PC-3 (cell line): Measurements from ENCODE around the gene PMFBP1. TPM values are rescaled to one million over a fixed set of nuclear protein-coding genes. Genes with fewer than 3 reads are reported as not detected.
"Not testable (repeated sequence)": the region's sequence is repeated elsewhere in the genome, so short reads cannot be mapped to it uniquely, and the experiment has no call there.

Source experiments
- ATAC-seq: fragments of 200-7000 bp; cut with Tn5 transposase; 2 replicates; pipeline ENCODE4 v1.9.1; 2020; ENCODE audit warnings: mild to moderate bottlenecking, moderate library complexity
- BruUV-seq: library from RNA; stranded (reverse); fragments of 400-500 nt; replicated peaks from 2 replicates; lab custom pipeline; 2021; lab: Mats Ljungman, UMichigan
- CTCF ChIA-PET: fragments of 300-600 bp; sonication (Branson Sonifier 250); formaldehyde crosslinking; loops from one replicate; lab custom pipeline; 2022; ENCODE audit warnings: antibody characterized with exemption; lab: Charles Lee
- POLR2A ChIA-PET: fragments of 300-600 bp; sonication (Branson Sonifier 250); formaldehyde crosslinking; loops from one replicate; lab custom pipeline; 2022; ENCODE audit warnings: antibody characterized with exemption; ENCODE audit not compliant: unreplicated experiment; lab: Charles Lee
- DNase-seq: peaks from one replicate; pipeline ENCODE4 v3.0.0-alpha.2; 2015
- H2AFZ ChIP-seq: fragments of 300-600 bp; sonication (generic); 2 replicates; pipeline ENCODE4 v1.6.0; 2016; ENCODE audit warnings: antibody characterized with exemption, low read length
- H3F3A ChIP-seq: fragments of 300-600 bp; sonication (generic); one replicate; pipeline ENCODE4 v1.6.0; 2017; ENCODE audit warnings: antibody characterized with exemption, low read length, control low read depth, mild to moderate bottlenecking; ENCODE audit not compliant: unreplicated experiment
- H3K27ac ChIP-seq: fragments of 300-600 bp; sonication (generic); 2 replicates; pipeline ENCODE4 v1.5.1; 2016; ENCODE audit warnings: mild to moderate bottlenecking, low read length
- H3K27me3 ChIP-seq: fragments of 300-600 bp; sonication (generic); 2 replicates; pipeline ENCODE4 v1.6.1; 2016; ENCODE audit warnings: low read length, mixed read lengths
- H3K36me3 ChIP-seq: fragments of 300-600 bp; sonication (generic); 2 replicates; pipeline ENCODE4 v1.6.1; 2016; ENCODE audit warnings: low read depth, mixed run types, low read length, mixed read lengths
- H3K4me1 ChIP-seq: fragments of 300-600 bp; sonication (generic); 2 replicates; pipeline ENCODE4 v1.5.1; 2016; ENCODE audit warnings: low read length; ENCODE audit not compliant: insufficient read depth
- H3K4me2 ChIP-seq: fragments of 300-600 bp; sonication (generic); 2 replicates; pipeline ENCODE4 v1.6.0; 2016; ENCODE audit warnings: low read length
- H3K4me3 ChIP-seq: fragments of 300-600 bp; sonication (generic); 2 replicates; pipeline ENCODE4 v1.5.1; 2016; ENCODE audit warnings: mild to moderate bottlenecking, low read length, mixed read lengths
- H3K79me2 ChIP-seq: fragments of 300-600 bp; sonication (generic); 2 replicates; pipeline ENCODE4 v1.6.1; 2017; ENCODE audit warnings: low read length, mixed read lengths
- H3K9ac ChIP-seq: fragments of 300-600 bp; sonication (generic); 2 replicates; pipeline ENCODE4 v1.6.0; 2016; ENCODE audit warnings: mild to moderate bottlenecking, low read length
- H3K9me2 ChIP-seq: fragments of 300-600 bp; sonication (generic); replicated peaks from 2 replicates; pipeline ENCODE4 v1.6.1; 2016; ENCODE audit warnings: mixed run types, low read length, mixed read lengths
- H3K9me3 ChIP-seq: fragments of 300-600 bp; sonication (generic); 2 replicates; pipeline ENCODE4 v1.6.1; 2016; ENCODE audit warnings: low read length, mixed read lengths
- H4K20me1 ChIP-seq: fragments of 300-600 bp; sonication (generic); 2 replicates; pipeline ENCODE4 v1.6.1; 2016; ENCODE audit warnings: low read length, mixed read lengths
- CTCF ChIP-seq: fragments of 300-600 bp; sonication (generic); conservative IDR thresholded peaks from 2 replicates; pipeline ENCODE4 v1.5.1; 2017; ENCODE audit warnings: antibody characterized with exemption, low read depth, mild to moderate bottlenecking, low read length
- EZH2 ChIP-seq: fragments of 300-600 bp; sonication (generic); IDR thresholded peaks from one replicate; pipeline ENCODE4 v1.6.1; 2017; ENCODE audit warnings: antibody characterized with exemption, mild to moderate bottlenecking, low read length; ENCODE audit not compliant: unreplicated experiment
- EZH2phosphoT487 ChIP-seq: fragments of 300-600 bp; sonication (generic); IDR thresholded peaks from 2 replicates; pipeline ENCODE4 v1.6.1; 2018; ENCODE audit warnings: mild to moderate bottlenecking, antibody characterized with exemption, low read length, borderline replicate concordance
- intact Hi-C: fragments of 100-400 bp; cut with micrococcal nuclease; formaldehyde crosslinking; loops from 2 replicates; pipeline ENCODE4 v1.9.0; 2023
- total RNA-seq: library from RNA; depleted of rRNA; stranded (reverse); fragments of >200 nt; gene quantifications from 2 replicates; pipeline ENCODE4 v1.2.3, GENCODE V29; 2014

Gene PMFBP1
- total RNA-seq, 1 experiment from 2014 or later = 1.2 TPM

- no peak for DNase-seq
- no peaks in the 10 kb centered on the region for H3K9me2 ChIP-seq
- peaks cover 35% of the 10 kb centered on the region for H3K36me3 ChIP-seq
- H3F3A ChIP-seq = no peaks in the 10 kb centered on the region
- H3K4me1 ChIP-seq = no peaks in the 10 kb centered on the region
- intact Hi-C loops = no loop called here
- no peaks in the 10 kb centered on the region for H3K79me2 ChIP-seq
- no peak overlapping the region for H3K27ac ChIP-seq
- no peak overlapping the region for H3K4me2 ChIP-seq
- H3K4me3 ChIP-seq = no peak overlapping the region
- POLR2A ChIA-PET = no interaction called here
- no TSS peak for BruUV-seq
- H4K20me1 ChIP-seq = no peaks in the 10 kb centered on the region
- H3K9me3 ChIP-seq = no peaks in the 10 kb centered on the region
- no peak overlapping the region for H2AFZ ChIP-seq
- CTCF ChIA-PET = no interaction called here
- ATAC-seq = no peak
- H3K27me3 ChIP-seq = no peaks in the 10 kb centered on the region
- TF ChIP-seq EZH2 (no peak), EZH2phosphoT487 (no peak), CTCF (no peak)
- H3K9ac ChIP-seq = no peak overlapping the region
Observed at GRCh38 chr16:72083778-72084404, 88.1 kb downstream of the PMFBP1 start.

- H3K9me2 ChIP-seq, H2AFZ ChIP-seq, ATAC-seq, BruUV-seq, H3K4me2 ChIP-seq, H3K4me1 ChIP-seq, H3K79me2 ChIP-seq, intact Hi-C loops, CTCF ChIA-PET, H3K9me3 ChIP-seq, H3K9ac ChIP-seq, H3K27me3 ChIP-seq, H3F3A ChIP-seq, H4K20me1 ChIP-seq, H3K4me3 ChIP-seq, H3K36me3 ChIP-seq, H3K27ac ChIP-seq, DNase-seq, POLR2A ChIA-PET: not testable (repeated sequence)
Observed at GRCh38 chr16:72076991-72077706, 94.8 kb downstream of the PMFBP1 start.

GRCh38 chr16:72075067-72075466 lies 96.9 kb downstream of the PMFBP1 start:
- DNase-seq, H2AFZ ChIP-seq, H3K9me2 ChIP-seq, H3K4me2 ChIP-seq, H3K9ac ChIP-seq, H3K27ac ChIP-seq, CTCF ChIA-PET, intact Hi-C loops, H3F3A ChIP-seq, H4K20me1 ChIP-seq, POLR2A ChIA-PET, H3K4me3 ChIP-seq, ATAC-seq, H3K79me2 ChIP-seq, H3K27me3 ChIP-seq, H3K4me1 ChIP-seq, BruUV-seq, H3K9me3 ChIP-seq, H3K36me3 ChIP-seq: not testable (repeated sequence)
